IMR-90 (cell line): ENCODE results near the gene OXCT2. TPM values are rescaled to one million over a fixed set of nuclear protein-coding genes. Genes with fewer than 3 reads are reported as not detected.

ENCODE experiments used
- ATAC-seq: fragments of 200-7000 bp; cut with Tn5 transposase; 2 replicates; pipeline ENCODE4 v1.9.1; 2020; ENCODE audit warnings: low read depth, mild to moderate bottlenecking, moderate library complexity
- BruUV-seq: library from RNA; stranded (reverse); fragments of 400-500 nt; replicated peaks from 2 replicates; lab custom pipeline; 2021; lab: Mats Ljungman, UMichigan
- CTCF ChIA-PET: fragments of 300-600 bp; formaldehyde crosslinking; extraction: SDS; loops from one replicate; lab custom pipeline; 2021; ENCODE audit warnings: antibody characterized with exemption; lab: Yijun Ruan, JAX
- POLR2A ChIA-PET: fragments of 300-600 bp; sonication (Branson Sonifier 250); formaldehyde crosslinking; loops from one replicate; lab custom pipeline; 2022; ENCODE audit warnings: antibody characterized with exemption; ENCODE audit not compliant: unreplicated experiment; lab: Charles Lee
- DNase-seq: peaks from one replicate; pipeline ENCODE4 v3.0.0; 2013
- H2AFZ ChIP-seq: replicated peaks from 2 replicates; pipeline ENCODE3; 2013; ENCODE audit warnings: low read length, mild to moderate bottlenecking; ENCODE audit not compliant: poor library complexity
- H2AK5ac ChIP-seq: 2 replicates; pipeline ENCODE4 v1.6.1; 2013; ENCODE audit warnings: low read depth, low read length, inconsistent platforms
- H2AK9ac ChIP-seq: replicated peaks from 2 replicates; pipeline ENCODE3; 2013; ENCODE audit warnings: mild to moderate bottlenecking, low read depth, low read length, moderate library complexity; ENCODE audit not compliant: poor library complexity
- H2BK120ac ChIP-seq: 2 replicates; pipeline ENCODE4 v1.6.1; 2013; ENCODE audit warnings: low read depth, low read length, inconsistent platforms
- H2BK15ac ChIP-seq: 3 replicates; pipeline ENCODE4 v1.6.1; 2013; ENCODE audit warnings: low read depth, low read length, inconsistent platforms
- H2BK20ac ChIP-seq: 2 replicates; pipeline ENCODE4 v1.6.1; 2013; ENCODE audit warnings: low read depth, mild to moderate bottlenecking, inconsistent platforms, low read length, moderate library complexity
- H2BK5ac ChIP-seq: 2 replicates; pipeline ENCODE4 v1.6.1; 2013; ENCODE audit warnings: mild to moderate bottlenecking, low read depth, low read length, inconsistent platforms; ENCODE audit not compliant: poor library complexity, severe bottlenecking
- H3K14ac ChIP-seq: replicated peaks from 2 replicates; pipeline ENCODE4 v1.6.1; 2013; ENCODE audit warnings: low read depth, low read length, inconsistent platforms
- H3K18ac ChIP-seq: 2 replicates; pipeline ENCODE4 v1.6.1; 2013; ENCODE audit warnings: low read depth, low read length, control low read depth
- H3K23ac ChIP-seq: 2 replicates; pipeline ENCODE4 v1.6.1; 2013; ENCODE audit warnings: low read depth, low read length, inconsistent platforms
- H3K27ac ChIP-seq: 2 replicates; pipeline ENCODE4 v1.5.1; 2013; ENCODE audit warnings: mild to moderate bottlenecking, control low read depth, low read length; ENCODE audit not compliant: insufficient read depth
- H3K27me3 ChIP-seq: 2 replicates; pipeline ENCODE4 v1.6.1; 2013; ENCODE audit warnings: low read length; ENCODE audit not compliant: control insufficient read depth, insufficient read depth
- H3K36me3 ChIP-seq: 2 replicates; pipeline ENCODE4 v1.6.1; 2013; ENCODE audit warnings: low read length, mixed read lengths; ENCODE audit not compliant: control insufficient read depth, insufficient read depth
- H3K4ac ChIP-seq: 2 replicates; pipeline ENCODE4 v1.6.1; 2013; ENCODE audit warnings: low read depth, low read length, inconsistent platforms
- H3K4me1 ChIP-seq: 2 replicates; pipeline ENCODE4 v1.6.1; 2013; ENCODE audit warnings: low read length, mixed read lengths; ENCODE audit not compliant: control insufficient read depth, insufficient read depth
- H3K4me2 ChIP-seq: 2 replicates; pipeline ENCODE4 v1.6.1; 2013; ENCODE audit warnings: low read depth, mild to moderate bottlenecking, control low read depth, low read length, moderate library complexity
- H3K4me3 ChIP-seq: 2 replicates; pipeline ENCODE4 v1.5.1; 2013; ENCODE audit warnings: low read depth, mild to moderate bottlenecking, control low read depth, low read length, moderate library complexity; ENCODE audit not compliant: insufficient read depth
- H3K56ac ChIP-seq: 2 replicates; pipeline ENCODE4 v1.6.1; 2013; ENCODE audit warnings: low read length, inconsistent platforms; ENCODE audit not compliant: insufficient read depth; ENCODE audit errors: extremely low read depth
- H3K79me1 ChIP-seq, 2 experiments: 2 replicates each; pipeline ENCODE4 v1.6.1; 2013; ENCODE audit warnings: low read length in 2 of 2, inconsistent platforms in 1 of 2, low read depth in 1 of 2
- H3K9ac ChIP-seq: 2 replicates; pipeline ENCODE4 v1.6.1; 2013; ENCODE audit warnings: low read depth, low read length, control low read depth
- H3K9me1 ChIP-seq: 2 replicates; pipeline ENCODE4 v1.6.1; 2013; ENCODE audit warnings: low read length, inconsistent platforms; ENCODE audit not compliant: insufficient read depth
- H3K9me3 ChIP-seq: 2 replicates; pipeline ENCODE4 v1.6.1; 2013; ENCODE audit warnings: low read length; ENCODE audit not compliant: control insufficient read depth, insufficient read depth
- H4K20me1 ChIP-seq: 2 replicates; pipeline ENCODE4 v1.6.1; 2013; ENCODE audit warnings: low read length, inconsistent platforms; ENCODE audit not compliant: insufficient read depth
- H4K5ac ChIP-seq: 2 replicates; pipeline ENCODE4 v1.6.1; 2013; ENCODE audit warnings: mild to moderate bottlenecking, low read depth, low read length, control low read depth
- H4K8ac ChIP-seq, 2 experiments: 2 replicates each; pipeline ENCODE4 v1.6.1; 2013; ENCODE audit warnings: low read depth in 2 of 2, low read length in 2 of 2, control low read depth in 1 of 2, inconsistent platforms in 1 of 2
- H4K91ac ChIP-seq: 2 replicates; pipeline ENCODE4 v1.6.1; 2013; ENCODE audit warnings: low read depth, low read length, inconsistent platforms; ENCODE audit not compliant: insufficient read depth
- BHLHE40 ChIP-seq: fragments of 150-350 bp; IDR thresholded peaks from 2 replicates; pipeline ENCODE4 v1.6.1; 2016; ENCODE audit warnings: mild to moderate bottlenecking, low read depth, low read length
- CEBPB ChIP-seq: IDR thresholded peaks from 2 replicates; pipeline ENCODE4 v1.6.1; 2012; ENCODE audit warnings: low read depth, low read length, improper control_type of control experiment
- CHD1 ChIP-seq: IDR thresholded peaks from 2 replicates; pipeline ENCODE4 v1.6.1; 2012; ENCODE audit warnings: low read depth, low read length, improper control_type of control experiment
- FOS ChIP-seq: fragments of 150-350 bp; IDR thresholded peaks from 2 replicates; pipeline ENCODE4 v1.6.1; 2016; ENCODE audit warnings: low read depth, low read length
- MAFK ChIP-seq: IDR thresholded peaks from 2 replicates; pipeline ENCODE4 v1.6.1; 2012; ENCODE audit warnings: low read depth, low read length, improper control_type of control experiment
- MAZ ChIP-seq: IDR thresholded peaks from 2 replicates; pipeline ENCODE4 v1.6.1; 2012; ENCODE audit warnings: low read depth, mild to moderate bottlenecking, low read length, improper control_type of control experiment, moderate library complexity, borderline replicate concordance
- MXI1 ChIP-seq: IDR thresholded peaks from 2 replicates; pipeline ENCODE4 v1.6.1; 2012; ENCODE audit warnings: low read depth, mild to moderate bottlenecking, low read length, moderate library complexity, borderline replicate concordance
- NFE2L2 ChIP-seq: fragments of 150-350 bp; IDR thresholded peaks from 2 replicates; pipeline ENCODE4 v1.6.1; 2016; ENCODE audit warnings: low read depth, mild to moderate bottlenecking, low read length
- POLR2A ChIP-seq: IDR thresholded peaks from 2 replicates; pipeline ENCODE4 v1.6.1; 2012; ENCODE audit warnings: mild to moderate bottlenecking, low read depth, low read length
- RAD21 ChIP-seq: IDR thresholded peaks from 2 replicates; pipeline ENCODE4 v1.6.1; 2012; ENCODE audit warnings: low read length, improper control_type of control experiment
- RCOR1 ChIP-seq: IDR thresholded peaks from 2 replicates; pipeline ENCODE4 v1.6.1; 2012; ENCODE audit warnings: mild to moderate bottlenecking, low read length, improper control_type of control experiment; ENCODE audit not compliant: insufficient replicate concordance
- RFX5 ChIP-seq: IDR thresholded peaks from 2 replicates; pipeline ENCODE4 v1.8.0; 2012; ENCODE audit warnings: low read depth, mild to moderate bottlenecking, low read length, moderate library complexity
- SMC3 ChIP-seq: fragments of 150-350 bp; IDR thresholded peaks from 2 replicates; pipeline ENCODE4 v1.6.1; 2016; ENCODE audit warnings: low read depth, mild to moderate bottlenecking, antibody characterized with exemption, low read length, moderate library complexity
- WGBS, 2 experiments: methylation state at CpG; one replicate each; pipeline versions ENCODE4 v1.1.5 to v1.1.7; 2013; ENCODE audit warnings: missing lambda C conversion rate in 2 of 2; ENCODE audit not compliant: insufficient read length in 1 of 2; ENCODE audit errors: extremely low coverage in 2 of 2; 5-methylcytosine and 5-hydroxymethylcytosine counted together
- dilution Hi-C: fragments of 300-500 bp; cut with HindIII; formaldehyde crosslinking; loops from one replicate; pipeline ENCODE4 v1.14.3; 2018; ENCODE audit warnings: low sequenced_read_pairs; ENCODE audit not compliant: unreplicated experiment
- in situ Hi-C: fragments of 300-500 bp; cut with MboI; formaldehyde crosslinking; loops from 3 replicates; pipeline ENCODE4 v1.14.3; 2019; ENCODE audit warnings: low sequenced_read_pairs, inconsistent platforms, mixed read lengths
- intact Hi-C: fragments of 100-400 bp; cut with micrococcal nuclease; formaldehyde crosslinking; loops from 2 replicates; pipeline ENCODE4 v1.10.0; 2022
- polyA plus RNA-seq, 3 experiments: library from polyadenylated mRNA; depleted of rRNA; stranded (reverse); fragments of >200 nt; gene quantifications; 2 replicates each; pipeline ENCODE4 v1.2.3, GENCODE V29; 2012; ENCODE audit warnings: low replicate concordance in 1 of 3
- total RNA-seq: library from RNA; depleted of rRNA; stranded (reverse); fragments of >200 nt; gene quantifications from 2 replicates; pipeline ENCODE4 v1.2.3, GENCODE V29; 2012
- TF ChIP-seq, protein P1 (sequence below): conservative IDR thresholded peaks from 2 replicates; pipeline ENCODE4 v1.5.1; 2012; ENCODE audit warnings: mild to moderate bottlenecking, low read depth, low read length, improper control_type of control experiment
- TF ChIP-seq, protein P2 (sequence below): fragments of 150-350 bp; IDR thresholded peaks from 2 replicates; pipeline ENCODE4 v1.6.1; 2017; ENCODE audit warnings: mild to moderate bottlenecking, antibody characterized with exemption, low read length, low read depth
- TF ChIP-seq, protein P3 (sequence below): fragments of 150-350 bp; IDR thresholded peaks from 2 replicates; pipeline ENCODE4 v1.6.1; 2016; ENCODE audit warnings: low read depth, mild to moderate bottlenecking, low read length, moderate library complexity, borderline replicate concordance

The OXCT2 gene
- total and polyA plus RNA-seq, 2 of the 4 experiments (the other 2 are of a cell fraction), result 0.18 to 0.22 TPM

GRCh38 chr1:39779821-39780220 is 8.7 kb upstream of the OXCT2 start:
- no peaks in the 10 kb centered on the region for H4K20me1 ChIP-seq
- no peak overlapping the region for H2AFZ ChIP-seq
- H3K23ac ChIP-seq, result no peak overlapping the region
- no peak overlapping the region for H2BK5ac ChIP-seq
- H3K36me3 ChIP-seq, result no peaks in the 10 kb centered on the region
- H2BK20ac ChIP-seq, result no peak overlapping the region
- H4K5ac ChIP-seq, result no peak overlapping the region
- H3K27ac ChIP-seq, result no peak overlapping the region
- H3K9ac ChIP-seq, result no peak overlapping the region
- no TSS peak for BruUV-seq
- H3K4me1 ChIP-seq, result no peaks in the 10 kb centered on the region
- ChIA-PET POLR2A (no interaction called here), CTCF (no interaction called here)
- H2AK5ac ChIP-seq, result no peak overlapping the region
- intact Hi-C loops (no loop called here), dilution Hi-C loops (no loop called here), in situ Hi-C loops (no loop called here)
- no peak overlapping the region for H3K56ac ChIP-seq
- no peak overlapping the region for H2BK15ac ChIP-seq
- no peaks in the 10 kb centered on the region for H3K79me1 ChIP-seq
- no peak overlapping the region for H2AK9ac ChIP-seq
- no peak overlapping the region for H4K8ac ChIP-seq
- no peak for TF ChIP-seq RFX5
- TF ChIP-seq, protein P1, sequence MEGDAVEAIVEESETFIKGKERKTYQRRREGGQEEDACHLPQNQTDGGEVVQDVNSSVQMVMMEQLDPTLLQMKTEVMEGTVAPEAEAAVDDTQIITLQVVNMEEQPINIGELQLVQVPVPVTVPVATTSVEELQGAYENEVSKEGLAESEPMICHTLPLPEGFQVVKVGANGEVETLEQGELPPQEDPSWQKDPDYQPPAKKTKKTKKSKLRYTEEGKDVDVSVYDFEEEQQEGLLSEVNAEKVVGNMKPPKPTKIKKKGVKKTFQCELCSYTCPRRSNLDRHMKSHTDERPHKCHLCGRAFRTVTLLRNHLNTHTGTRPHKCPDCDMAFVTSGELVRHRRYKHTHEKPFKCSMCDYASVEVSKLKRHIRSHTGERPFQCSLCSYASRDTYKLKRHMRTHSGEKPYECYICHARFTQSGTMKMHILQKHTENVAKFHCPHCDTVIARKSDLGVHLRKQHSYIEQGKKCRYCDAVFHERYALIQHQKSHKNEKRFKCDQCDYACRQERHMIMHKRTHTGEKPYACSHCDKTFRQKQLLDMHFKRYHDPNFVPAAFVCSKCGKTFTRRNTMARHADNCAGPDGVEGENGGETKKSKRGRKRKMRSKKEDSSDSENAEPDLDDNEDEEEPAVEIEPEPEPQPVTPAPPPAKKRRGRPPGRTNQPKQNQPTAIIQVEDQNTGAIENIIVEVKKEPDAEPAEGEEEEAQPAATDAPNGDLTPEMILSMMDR, result no peak
- TF ChIP-seq, protein P2, sequence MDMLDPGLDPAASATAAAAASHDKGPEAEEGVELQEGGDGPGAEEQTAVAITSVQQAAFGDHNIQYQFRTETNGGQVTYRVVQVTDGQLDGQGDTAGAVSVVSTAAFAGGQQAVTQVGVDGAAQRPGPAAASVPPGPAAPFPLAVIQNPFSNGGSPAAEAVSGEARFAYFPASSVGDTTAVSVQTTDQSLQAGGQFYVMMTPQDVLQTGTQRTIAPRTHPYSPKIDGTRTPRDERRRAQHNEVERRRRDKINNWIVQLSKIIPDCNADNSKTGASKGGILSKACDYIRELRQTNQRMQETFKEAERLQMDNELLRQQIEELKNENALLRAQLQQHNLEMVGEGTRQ, result no peak
- no peak for TF ChIP-seq MXI1
- TF ChIP-seq SMC3, result no peak
- no peak for TF ChIP-seq NFE2L2
- TF ChIP-seq MAFK, result no peak
- TF ChIP-seq FOS, result no peak
- no peak for TF ChIP-seq CHD1
- TF ChIP-seq CEBPB, result no peak
- TF ChIP-seq RCOR1, result no peak
- no peak for TF ChIP-seq MAZ
- TF ChIP-seq BHLHE40, result no peak
- TF ChIP-seq RAD21, result no peak
- TF ChIP-seq POLR2A, result no peak
- TF ChIP-seq, protein P3, sequence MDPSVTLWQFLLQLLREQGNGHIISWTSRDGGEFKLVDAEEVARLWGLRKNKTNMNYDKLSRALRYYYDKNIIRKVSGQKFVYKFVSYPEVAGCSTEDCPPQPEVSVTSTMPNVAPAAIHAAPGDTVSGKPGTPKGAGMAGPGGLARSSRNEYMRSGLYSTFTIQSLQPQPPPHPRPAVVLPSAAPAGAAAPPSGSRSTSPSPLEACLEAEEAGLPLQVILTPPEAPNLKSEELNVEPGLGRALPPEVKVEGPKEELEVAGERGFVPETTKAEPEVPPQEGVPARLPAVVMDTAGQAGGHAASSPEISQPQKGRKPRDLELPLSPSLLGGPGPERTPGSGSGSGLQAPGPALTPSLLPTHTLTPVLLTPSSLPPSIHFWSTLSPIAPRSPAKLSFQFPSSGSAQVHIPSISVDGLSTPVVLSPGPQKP, result no peak
- H3K27me3 ChIP-seq, result peaks cover 46% of the 10 kb centered on the region
- no peak overlapping the region for H2BK120ac ChIP-seq
- ATAC-seq, result no peak
- WGBS, 2 experiments, result 74% methylated on average over 3 of the region's 5 CpGs; no CpG with 5 or more reads in 1 of the 2 experiments
- H3K4me2 ChIP-seq, result no peak overlapping the region
- H3K14ac ChIP-seq, result no peak overlapping the region
- no peak overlapping the region for H3K4me3 ChIP-seq
- no peak for DNase-seq
- no peak overlapping the region for H3K18ac ChIP-seq
- no peak overlapping the region for H3K4ac ChIP-seq
- H3K9me3 ChIP-seq, result no peaks in the 10 kb centered on the region
- no peaks in the 10 kb centered on the region for H3K9me1 ChIP-seq
- no peak overlapping the region for H4K91ac ChIP-seq
